ENCODE data around the gene C6orf89. TPM values are rescaled to one million over a fixed set of nuclear protein-coding genes. Genes with fewer than 3 reads are reported as not detected.

The C6orf89 gene
- total RNA-seq, 1 donor from 2014 or later = 57.9 TPM

GRCh38 chr6:36855750-36856149 is 30.0 kb upstream of the C6orf89 start:
- Histone ChIP-seq H3K4me1 (no peaks in the 10 kb centered on the region), H3K27me3 (no peaks in the 10 kb centered on the region), H3K9me3 (no peaks in the 10 kb centered on the region), H3K27ac (no peak overlapping the region), H3K36me3 (peaks cover 17% of the 10 kb centered on the region), H3K4me3 (no peak overlapping the region)
- DNase-seq (no peak), ATAC-seq (no peak)
- no peak for TF ChIP-seq CTCF (IDR thresholded peaks at IDR 0.05)
- intact Hi-C loops (cut with DNase I) = no loop called here

- H3K27me3 ChIP-seq = no peaks in the 10 kb centered on the region
- intact Hi-C loops (cut with DNase I) = no loop called here
- ATAC-seq (no peak), DNase-seq (no peak)
- H3K9me3 ChIP-seq = no peaks in the 10 kb centered on the region
- TF ChIP-seq CTCF (IDR thresholded peaks at IDR 0.05) = no peak
- H3K4me3 ChIP-seq = no peak overlapping the region
- peaks cover 17% of the 10 kb centered on the region for H3K36me3 ChIP-seq
- H3K4me1 ChIP-seq = no peaks in the 10 kb centered on the region
- H3K27ac ChIP-seq = no peak overlapping the region
Observed at GRCh38 chr6:36856277-36856676, 29.5 kb upstream of the C6orf89 start.

- no peaks in the 10 kb centered on the region for H3K9me3 ChIP-seq
- no peak overlapping the region for H3K27ac ChIP-seq
- no peaks in the 10 kb centered on the region for H3K4me1 ChIP-seq
- H3K36me3 ChIP-seq = peaks cover 17% of the 10 kb centered on the region
- intact Hi-C loops (cut with DNase I) = no loop called here
- no peak for DNase-seq
- TF ChIP-seq CTCF (IDR thresholded peaks at IDR 0.05) = no peak
- no peak overlapping the region for H3K4me3 ChIP-seq
- no peak for ATAC-seq
- no peaks in the 10 kb centered on the region for H3K27me3 ChIP-seq
Observed at GRCh38 chr6:36857325-36857724, 28.4 kb upstream of the C6orf89 start.

GRCh38 chr6:36858407-36858981 is 27.3 kb upstream of the C6orf89 start:
- Histone ChIP-seq H3K4me3 (no peak overlapping the region), H3K27ac (no peak overlapping the region), H3K4me1 (no peaks in the 10 kb centered on the region), H3K9me3 (no peaks in the 10 kb centered on the region), H3K27me3 (no peaks in the 10 kb centered on the region), H3K36me3 (peaks cover 17% of the 10 kb centered on the region)
- intact Hi-C loops (cut with DNase I) = no loop called here
- peak; percentile 55 for ATAC-seq
- DNase-seq = no peak
- TF ChIP-seq CTCF (IDR thresholded peaks at IDR 0.05) = no peak

- Histone ChIP-seq H3K4me3 (no peak overlapping the region), H3K27ac (no peak overlapping the region), H3K4me1 (no peaks in the 10 kb centered on the region), H3K36me3 (peaks cover 9% of the 10 kb centered on the region), H3K27me3 (no peaks in the 10 kb centered on the region), H3K9me3 (no peaks in the 10 kb centered on the region)
- intact Hi-C loops (cut with DNase I) = no loop called here
- TF ChIP-seq CTCF (IDR thresholded peaks at IDR 0.05) = no peak
- ATAC-seq (no peak), DNase-seq (no peak)
Observed at GRCh38 chr6:36860126-36860525, 25.6 kb upstream of the C6orf89 start.

Measured in upper lobe of right lung (tissue), 1 donor.